Smooth muscle cell of the brain vasculature (primary cell): ENCODE data around the gene ETDC.
"Not testable (repeated sequence)": the region's sequence is repeated elsewhere in the genome, so short reads cannot be mapped to it uniquely, and the experiment has no call there.

Experiments used
- DNase-seq: peaks from one replicate; pipeline ENCODE4 v3.0.0-alpha.2; 2012; ENCODE audit warnings: low read depth, low spot score

The ETDC gene

DNA sequence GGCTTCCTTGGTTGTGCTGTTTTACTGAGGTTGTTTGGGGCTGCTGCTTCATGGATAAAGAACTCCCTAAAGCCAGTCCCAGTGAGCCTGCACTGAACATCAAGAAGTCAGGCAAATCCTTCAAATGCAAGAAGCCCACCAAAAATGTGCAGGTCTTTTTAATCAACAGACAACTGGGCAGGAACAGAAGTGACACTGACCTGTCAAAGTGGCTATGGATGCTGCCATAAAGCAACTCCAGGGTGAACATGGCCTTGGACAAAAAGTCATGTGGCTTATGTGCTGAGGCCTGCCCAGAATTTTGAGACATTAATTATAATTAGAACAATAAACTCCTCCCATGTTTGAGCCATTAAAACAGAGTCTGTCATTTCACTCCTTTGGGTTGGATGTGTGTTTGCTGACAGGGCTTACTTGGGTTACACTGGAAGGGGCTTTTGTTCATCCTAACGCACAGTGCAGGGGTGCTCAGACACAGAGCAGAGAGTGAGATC lies at the start of gene ETDC:
ETDC (plus strand) TSS at position 51 of the 494 bp plus-strand sequence; CDS start at position 51, 0 bp downstream.
- no peak for DNase-seq

DNA sequence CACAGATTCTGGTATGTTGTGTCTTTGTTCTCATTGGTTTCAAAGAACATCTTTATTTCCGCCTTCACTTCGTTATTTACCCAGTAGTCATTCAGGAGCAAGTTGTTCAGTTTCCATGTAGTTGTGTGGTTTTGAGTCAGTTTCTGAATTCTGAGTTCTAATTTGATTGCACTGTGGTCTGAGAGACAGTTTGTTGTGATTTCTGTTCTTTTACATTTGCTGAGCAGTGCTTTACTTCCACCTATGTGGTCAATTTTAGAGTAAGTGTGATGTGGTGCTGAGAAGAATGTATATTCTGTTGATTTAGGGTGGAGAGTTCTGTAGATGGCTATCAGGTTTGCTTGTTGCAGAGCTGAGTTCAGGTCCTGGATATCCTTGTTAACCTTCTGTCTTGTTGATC lies 48.3 kb upstream of the ETDC start:
- not testable (repeated sequence) for DNase-seq

DNA sequence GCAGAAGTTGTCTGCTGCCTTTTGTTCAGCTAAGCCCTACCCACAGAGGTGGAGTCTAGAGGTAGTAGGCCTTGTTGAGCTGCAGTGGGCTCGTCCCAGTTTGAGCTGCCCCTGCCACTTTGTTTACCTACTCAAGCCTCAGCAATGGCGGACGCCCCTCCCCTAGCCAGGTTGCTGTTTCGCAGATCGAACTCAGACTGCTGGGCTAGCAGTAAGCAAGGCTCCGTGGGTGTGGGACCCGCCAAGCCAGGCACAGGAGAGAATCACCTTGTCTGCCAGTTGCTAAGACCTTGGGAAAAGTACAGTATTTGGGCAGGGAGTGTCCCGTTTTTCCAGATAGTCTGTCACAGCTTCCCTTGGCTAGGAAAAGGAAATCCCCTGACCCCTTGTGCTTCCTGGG lies 45.9 kb upstream of the ETDC start:
- DNase-seq = not testable (repeated sequence)

DNA sequence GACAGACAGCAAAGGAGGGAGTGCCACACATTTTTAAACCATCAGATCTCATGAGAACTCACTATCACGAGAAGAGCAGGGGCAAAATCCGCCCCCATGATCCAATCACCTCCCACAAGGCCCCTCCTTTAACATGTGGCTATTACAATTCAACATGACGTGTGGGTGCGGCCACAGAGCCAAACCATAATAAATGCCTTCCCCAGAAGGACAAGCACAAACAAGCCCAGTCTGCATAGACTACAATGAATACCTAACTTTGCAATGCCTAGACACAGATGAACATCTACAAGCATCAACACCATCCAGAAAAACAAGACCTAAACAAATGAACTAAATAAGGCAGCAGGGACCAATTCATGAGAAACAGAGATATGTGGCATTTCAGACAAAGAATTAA lies 45.1 kb upstream of the ETDC start:
- DNase-seq = no peak

DNA sequence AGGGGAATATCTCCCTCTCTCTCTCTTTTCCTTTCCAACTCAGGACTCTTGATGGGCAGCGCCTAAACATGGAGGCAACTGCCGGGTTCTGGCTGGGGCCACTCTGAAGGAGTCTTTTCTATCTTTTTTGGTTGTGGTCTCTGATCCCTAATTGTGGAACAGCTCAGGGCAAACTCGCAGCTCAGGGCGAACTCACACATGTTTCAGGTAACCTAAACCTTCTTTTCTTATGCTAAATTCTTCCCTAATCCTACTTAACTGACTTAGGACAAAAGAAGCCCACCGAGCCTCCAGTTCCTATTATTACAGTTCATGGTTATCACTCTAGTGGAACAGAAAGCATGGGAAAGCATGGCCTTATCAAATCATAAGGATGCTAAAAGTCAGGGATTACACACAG lies 36.1 kb upstream of the ETDC start:
- no peak for DNase-seq

DNA sequence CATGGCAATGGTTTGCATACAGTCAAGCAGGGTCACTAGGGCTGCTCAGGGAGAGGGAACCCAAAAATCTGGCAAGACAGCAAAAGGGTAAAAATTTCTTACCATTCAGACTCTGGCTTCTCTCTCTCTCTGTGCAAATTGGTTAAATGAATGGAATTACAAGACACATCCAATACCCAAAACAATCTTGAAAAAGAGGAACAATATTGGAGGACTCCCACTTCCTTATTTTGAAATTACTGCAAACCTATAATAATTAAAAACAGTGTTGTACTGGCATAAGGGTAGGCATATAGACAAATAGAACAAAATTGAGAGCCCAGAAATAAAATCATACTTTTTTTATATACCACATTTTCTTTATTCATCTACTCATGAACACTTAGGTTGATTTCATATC lies 33.3 kb upstream of the ETDC start:
- no peak for DNase-seq

DNA sequence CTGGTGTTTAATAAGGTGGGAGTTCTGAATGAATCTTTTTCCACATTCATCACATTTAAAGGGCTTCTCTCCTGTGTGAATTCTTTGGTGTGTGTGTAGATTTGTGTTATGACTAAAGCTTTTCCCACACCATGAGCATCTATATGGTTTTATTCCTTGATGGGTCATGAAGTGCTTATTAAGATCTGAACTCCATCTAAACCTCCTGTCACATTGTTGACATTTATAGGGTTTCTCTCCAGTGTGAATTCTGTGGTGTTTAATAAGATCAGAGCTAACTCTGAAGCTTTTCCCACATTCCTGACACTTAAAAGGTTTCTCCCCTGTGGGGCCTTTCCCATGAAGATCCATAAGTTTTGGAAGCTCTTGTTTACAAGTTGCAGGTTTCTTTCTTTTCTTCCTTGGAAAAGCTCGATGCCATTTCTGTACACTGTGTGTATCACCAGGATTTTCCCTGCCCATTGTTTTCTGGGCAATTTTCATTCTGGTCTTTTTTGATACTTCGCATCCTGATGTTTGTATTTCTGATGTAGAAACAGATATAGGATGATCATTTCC lies 21.9 kb upstream of the ETDC start:
- DNase-seq = no peak

DNA sequence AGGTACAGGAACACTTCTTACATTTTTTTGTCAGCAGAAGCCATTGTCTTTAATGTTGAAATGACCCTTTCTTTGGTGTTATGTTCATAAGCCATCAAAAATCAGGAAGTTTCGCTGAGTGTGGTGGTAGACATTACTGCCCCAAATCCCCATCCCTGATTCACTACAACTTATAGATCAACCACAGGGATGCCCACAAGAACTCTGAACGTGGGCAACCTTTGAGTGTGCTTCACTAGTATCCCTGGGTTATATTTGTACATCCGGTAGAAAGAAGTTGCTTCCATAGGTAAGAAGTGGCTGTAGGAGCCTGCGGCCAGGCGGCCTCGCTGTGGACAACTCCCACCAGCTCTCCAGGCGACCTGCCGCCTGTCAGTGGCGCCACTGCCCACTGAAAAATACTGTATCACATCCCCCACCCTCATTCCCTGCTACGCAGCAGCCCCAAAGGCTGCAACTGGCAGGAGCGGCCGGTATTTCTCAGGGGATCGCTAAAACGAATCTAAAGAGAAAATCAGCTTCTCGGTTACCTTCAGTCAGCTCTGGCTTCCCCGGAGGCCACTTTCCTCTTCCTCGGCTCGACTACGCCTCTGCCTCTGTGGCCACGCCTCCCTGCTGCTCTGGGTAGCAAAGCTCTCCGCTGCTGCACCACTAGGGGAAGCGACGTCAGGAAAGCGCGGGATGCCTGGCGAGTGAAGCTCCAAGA lies 13.9 kb upstream of the ETDC start:
- DNase-seq = no peak

DNA sequence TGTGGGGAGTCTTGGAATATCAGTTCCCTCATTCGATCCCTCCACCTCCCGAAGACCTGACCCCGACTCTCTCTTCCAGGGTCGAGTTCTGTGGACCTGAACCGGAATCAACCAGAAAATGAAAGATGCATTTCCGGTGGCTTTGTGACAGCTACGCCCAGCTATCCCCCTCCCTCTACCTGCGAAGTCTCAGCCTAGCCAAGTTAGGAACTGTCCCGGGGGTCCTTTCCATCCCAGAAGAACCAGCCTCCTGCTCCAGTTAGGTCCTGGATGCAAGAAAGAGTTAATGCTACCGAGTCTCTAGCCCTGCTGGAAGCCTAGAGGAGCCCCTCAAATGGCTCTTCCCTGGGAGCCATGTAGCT lies 13.4 kb upstream of the ETDC start:
- DNase-seq = no peak

DNA sequence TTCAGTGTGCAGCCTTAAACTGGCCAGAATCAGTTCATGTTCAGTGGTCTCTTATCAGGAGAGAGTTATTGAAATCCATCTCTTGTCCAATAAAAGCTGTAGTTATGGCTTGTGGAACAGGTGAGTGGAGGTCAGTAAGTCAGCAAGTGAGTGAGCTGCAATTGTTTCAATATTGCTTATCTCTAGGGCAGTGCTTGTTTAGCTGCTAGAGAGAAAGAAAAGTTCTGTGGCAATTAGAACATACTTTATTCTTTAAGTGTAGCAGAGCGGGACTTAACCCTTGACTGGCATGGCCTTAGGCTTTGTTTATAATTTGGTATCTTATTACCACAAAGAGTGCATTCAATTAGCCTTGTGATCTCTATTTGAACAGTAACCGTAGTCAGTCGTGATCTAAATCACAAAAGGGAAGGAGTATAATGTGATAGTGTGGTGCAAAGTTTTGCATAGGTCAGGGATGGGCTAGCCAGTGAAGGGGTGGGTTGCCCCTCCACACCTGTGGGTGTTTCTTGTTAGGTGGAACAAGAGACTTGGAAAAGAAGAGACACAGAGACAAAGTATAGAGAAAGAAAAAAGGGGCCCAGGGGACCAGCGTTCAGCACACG lies 6.9 kb upstream of the ETDC start:
- DNase-seq = no peak

DNA sequence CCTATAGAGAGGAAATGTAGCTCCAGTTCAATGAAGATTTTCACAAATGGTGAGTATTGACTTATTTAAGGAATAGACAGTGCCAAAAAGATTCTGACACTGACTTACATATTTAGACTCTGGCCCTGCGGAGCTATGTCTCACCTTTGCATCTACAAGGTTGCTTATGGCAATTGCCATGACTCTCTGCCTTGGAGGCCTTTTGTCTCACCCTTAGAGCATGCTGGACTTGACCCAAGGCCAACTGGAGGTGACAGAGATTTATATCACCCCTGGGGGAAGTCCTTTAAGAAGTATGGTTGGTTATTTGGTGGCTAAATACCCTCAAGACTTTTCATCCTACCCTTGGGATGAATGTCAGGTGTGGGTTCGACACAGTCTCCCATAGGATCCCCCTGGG lies 4.5 kb upstream of the ETDC start:
- no peak for DNase-seq

DNA sequence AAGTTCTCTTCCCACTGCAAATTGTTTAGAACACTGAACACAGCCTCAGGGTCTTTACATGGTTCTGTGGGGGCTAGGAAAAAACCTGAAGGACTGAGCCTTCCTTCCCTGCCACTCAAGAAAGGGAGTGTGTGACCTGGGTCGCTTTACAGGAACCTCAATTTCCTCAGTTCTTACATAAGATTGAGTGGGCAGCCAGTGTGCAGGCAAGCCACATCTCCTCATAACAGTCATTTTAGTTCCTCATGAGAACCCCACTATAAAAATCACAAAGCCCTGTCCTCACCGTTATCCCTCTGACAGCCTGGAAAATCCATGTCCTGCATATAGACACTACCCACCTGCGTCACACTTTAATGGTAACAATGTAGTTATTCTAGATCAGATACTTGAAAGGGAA lies 2.1 kb upstream of the ETDC start:
- no peak for DNase-seq

DNA sequence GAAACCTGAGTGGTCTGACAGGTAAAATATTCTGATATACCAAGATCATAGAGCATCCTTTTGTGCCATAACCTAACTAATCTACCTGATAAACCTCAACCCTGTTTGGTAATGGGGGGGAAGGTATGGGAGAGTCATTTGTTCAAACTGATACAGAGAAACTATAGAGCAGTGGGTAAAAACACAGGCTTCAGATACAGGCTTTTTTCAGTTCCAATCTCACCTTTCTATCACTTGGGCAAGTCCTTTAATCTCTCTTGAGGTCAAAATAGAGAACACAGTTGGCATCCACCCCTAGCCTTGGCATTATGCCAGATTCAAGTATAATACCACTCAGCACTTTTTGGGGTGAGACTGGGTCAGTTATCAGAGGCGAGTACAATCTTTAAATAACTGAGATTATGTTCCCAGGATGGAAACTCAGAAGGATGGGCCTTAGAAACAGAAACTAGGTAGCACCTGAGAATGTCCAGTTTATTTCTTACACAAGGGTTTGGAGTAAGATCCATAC lies 880 bp upstream of the ETDC start:
- no peak for DNase-seq

DNA sequence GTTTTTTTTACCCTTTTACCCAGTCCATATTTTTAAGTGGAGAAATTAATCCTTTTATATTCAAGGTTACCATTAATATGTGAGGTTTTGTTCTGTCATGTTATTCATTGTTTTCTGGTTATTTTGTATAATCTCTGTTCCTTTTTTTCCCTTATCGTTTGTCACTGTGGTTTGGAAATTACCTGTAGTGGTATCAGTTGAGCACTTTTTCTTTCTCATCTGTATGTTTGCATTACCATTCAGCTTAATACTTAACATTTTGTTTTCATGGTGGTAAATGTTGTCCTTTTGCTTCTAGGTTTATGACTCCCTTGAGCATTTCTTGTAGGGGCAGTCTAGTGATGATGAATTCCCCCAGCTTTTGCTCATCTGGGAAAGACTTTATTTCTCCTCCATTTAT lies 6.6 kb downstream of the ETDC start:
- DNase-seq = no peak

DNA sequence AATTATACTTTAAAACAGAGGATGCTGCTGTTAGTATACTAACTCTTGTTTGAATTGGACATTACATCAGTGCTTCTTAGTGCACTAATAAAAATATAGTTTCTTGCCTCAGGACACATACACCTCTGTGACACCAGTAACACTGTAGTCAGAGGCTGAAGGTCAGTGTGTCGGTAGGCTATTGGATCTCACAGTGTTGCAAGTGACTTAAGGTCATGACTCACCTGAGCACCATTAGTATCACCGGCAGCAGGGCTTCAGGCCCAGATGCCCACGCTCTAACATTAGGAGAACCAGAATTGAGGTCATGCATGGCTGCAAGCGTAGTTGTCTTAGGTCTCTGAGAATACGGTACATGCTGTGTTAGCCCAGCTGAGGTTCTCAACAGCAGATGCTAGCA lies 15.2 kb downstream of the ETDC start:
- DNase-seq = no peak

DNA sequence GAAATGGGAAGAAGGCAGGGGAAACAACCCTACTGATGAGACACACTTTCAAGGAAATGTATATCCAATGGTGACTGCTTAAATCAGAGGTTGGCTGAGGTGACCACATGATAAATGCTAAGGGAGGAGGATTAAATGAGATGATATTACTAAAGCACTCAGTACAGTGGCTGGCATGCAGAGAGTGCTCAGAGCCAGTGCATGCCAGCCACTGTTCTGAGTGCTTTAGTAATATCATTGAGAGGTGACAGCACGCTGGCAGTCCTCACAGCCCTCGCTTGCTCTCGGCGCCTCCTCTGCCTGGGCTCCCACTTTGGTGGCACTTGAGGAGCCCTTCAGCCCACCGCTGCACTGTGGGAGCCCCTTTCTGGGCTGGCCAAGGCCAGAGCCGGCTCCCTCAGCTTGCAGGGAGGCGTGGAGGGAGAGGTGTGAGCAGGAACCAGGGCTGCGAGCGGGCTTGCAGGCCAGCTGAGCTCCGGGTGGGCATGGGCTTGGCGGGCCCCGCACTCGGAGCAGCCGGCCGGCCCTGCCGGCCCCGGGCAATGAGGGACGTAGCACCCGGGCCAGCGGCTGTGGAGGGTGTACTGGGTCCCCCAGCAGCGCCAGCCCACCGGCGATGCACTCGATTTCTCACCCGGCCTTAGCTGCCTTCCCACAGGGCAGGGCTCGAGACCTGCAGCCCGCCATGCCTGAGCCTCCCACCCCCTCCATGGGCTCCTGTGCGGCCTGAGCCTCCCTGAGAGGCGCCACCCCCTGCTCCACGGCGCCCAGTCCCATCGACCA lies 15.9 kb downstream of the ETDC start:
- DNase-seq = not testable (repeated sequence)

DNA sequence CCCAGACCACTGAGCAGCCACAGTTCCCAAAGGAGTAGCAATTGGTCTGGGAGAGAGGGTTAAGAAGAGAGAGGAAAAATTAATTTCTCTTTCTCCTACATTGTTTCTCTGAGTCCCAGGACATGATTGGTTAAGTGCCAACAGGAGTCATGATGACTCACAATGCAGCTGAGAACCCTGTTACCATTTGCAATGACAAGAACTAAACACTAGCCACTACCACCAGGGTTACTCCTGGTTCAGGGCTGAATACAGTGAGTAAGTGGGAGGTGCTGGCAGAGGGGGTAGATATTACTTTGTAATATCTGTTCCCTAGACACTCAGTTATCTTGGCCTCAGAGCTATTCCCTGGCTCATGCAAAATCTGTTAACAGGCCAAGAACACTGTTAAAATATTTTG lies 18.0 kb downstream of the ETDC start:
- no peak for DNase-seq

DNA sequence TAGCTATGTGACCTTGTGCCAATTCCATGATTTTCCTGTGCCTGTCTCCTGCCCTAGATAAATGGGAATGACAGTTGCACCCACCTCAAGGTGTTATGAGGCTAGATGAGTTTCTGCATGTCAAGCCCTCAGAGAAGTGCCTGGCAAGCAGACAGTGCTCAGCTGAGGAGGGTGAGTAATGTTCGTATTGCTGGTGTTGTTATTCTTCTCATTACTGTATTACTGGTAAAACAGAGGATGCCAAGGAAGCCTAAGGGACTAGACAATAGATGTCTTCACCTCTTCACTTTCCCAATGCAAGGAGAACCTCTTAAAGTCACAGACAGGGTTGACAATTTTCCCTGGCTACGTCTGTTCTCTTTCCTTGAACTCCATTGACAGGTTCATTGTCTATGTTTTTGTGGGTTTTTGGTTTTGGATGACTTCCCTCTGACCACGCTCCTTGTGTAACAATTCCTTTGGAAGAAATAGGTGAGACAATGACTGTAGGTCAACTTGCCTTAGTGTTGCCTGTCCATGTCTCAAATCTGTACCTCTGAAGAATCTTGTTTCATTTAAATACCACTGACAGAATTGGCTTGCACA lies 19.2 kb downstream of the ETDC start:
- no peak for DNase-seq

DNA sequence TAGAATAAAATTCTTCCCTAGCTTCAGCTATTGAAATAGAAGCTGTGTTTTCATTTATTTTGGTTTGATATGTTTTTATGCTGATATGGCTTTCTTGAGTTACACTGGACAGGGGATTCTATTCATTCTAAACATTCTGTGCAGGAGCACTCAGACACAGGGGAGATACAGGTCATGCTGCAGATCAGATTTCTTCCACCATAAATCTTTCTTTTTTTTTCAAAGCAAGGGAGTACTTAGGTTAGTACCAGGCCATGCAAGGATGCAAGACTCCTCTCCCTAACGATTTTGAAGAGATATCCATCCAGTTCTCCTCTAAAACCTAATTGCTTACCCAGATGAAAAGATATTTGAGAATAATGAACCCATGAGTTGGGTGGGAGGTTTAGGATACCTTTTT lies 21.4 kb downstream of the ETDC start:
- DNase-seq = no peak

DNA sequence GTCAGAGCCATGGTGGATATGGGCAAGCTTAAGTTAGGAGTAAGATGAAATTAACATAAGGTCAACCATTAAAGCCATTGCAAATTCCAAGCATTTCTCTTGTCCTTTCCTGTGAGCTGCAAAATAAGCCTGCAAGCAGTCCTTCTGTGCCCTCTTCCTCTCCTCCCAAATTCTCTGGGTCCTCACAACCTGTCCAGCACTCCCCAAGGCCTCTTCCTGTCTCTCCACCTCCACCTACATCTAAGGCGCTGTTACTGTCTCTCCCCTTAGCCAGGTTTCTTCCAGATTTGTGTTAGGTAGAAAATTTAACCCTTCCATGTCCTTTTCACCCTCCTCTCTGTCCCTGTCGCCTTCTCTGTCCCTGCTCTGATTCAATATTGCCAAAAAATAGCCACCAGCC lies 22.2 kb downstream of the ETDC start:
- no peak for DNase-seq

DNA sequence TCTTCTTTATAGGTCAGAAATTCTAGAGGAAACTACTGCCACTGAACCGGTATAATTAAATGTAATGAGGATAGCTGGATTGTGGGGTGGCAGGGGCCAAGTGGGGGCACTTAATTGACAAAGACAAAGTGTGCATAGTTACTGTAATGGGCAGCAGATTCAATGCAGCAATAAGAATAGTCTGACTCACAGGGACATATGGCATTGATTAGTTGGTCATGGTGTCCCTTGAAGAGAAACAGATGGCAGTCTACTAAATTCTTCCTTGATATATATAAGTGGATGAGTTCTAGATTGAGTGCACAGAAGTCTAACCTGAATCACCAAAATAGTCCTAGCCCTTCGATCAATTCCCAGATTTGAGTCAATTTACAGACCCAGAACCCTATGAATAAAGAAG lies 31.6 kb downstream of the ETDC start:
- DNase-seq = no peak

DNA sequence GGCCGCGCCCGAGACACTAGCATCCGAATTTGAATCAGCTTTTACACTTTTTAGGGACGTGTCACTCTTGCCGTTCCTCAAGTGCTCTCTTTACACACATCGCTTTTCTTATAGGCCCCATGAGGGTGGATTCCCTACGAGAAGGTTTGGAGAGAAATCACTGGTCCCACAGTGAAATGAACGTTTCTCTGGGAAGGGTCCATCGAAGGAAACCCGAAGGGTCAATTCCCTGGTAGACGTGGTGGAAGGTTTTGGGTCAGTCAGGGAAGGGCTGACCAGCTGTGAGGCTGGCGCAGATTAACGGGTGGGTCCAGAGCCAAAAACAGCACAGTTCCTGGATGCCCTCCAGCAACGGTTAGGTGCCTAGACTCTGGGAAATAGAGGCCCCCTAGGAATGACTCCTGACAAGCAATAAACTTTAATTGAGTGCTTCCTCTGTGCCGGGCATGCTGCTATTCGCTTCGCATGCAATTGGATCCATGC lies 35.9 kb downstream of the ETDC start:
- DNase-seq = no peak
